Activated CD4-positive, alpha-beta T cell treated with anti-CD3 and anti-CD28 coated beads, Interleukin-2, amount 50 U/mL, for 48 hours (primary cell): Measurements from ENCODE around the gene TMBIM6.

Experiments
- DNase-seq, 2 experiments: peaks; one replicate each; pipeline ENCODE4 v3.0.0-alpha.2; 2020

The TMBIM6 gene

DNA sequence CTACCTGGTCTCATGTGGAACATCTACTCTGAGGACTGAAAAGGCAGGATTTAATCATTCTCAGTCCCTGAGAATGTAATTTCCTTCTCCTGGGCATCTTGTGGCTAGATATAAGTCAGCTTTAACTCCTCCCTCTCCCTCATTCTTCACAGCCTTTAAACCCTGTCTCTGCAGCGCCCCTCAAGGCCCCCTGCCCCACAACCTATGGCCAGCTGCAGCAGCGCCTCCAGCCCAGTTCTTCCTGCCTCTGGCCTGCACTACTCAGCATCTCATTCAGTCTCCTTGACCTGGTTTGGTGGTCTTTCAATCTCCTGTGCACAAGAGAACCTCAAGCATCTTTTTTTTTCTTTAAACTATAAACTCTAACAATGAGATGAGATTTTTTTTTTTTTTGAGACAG is 57.6 kb downstream of the TMBIM6 start:
- no peak for DNase-seq

DNA sequence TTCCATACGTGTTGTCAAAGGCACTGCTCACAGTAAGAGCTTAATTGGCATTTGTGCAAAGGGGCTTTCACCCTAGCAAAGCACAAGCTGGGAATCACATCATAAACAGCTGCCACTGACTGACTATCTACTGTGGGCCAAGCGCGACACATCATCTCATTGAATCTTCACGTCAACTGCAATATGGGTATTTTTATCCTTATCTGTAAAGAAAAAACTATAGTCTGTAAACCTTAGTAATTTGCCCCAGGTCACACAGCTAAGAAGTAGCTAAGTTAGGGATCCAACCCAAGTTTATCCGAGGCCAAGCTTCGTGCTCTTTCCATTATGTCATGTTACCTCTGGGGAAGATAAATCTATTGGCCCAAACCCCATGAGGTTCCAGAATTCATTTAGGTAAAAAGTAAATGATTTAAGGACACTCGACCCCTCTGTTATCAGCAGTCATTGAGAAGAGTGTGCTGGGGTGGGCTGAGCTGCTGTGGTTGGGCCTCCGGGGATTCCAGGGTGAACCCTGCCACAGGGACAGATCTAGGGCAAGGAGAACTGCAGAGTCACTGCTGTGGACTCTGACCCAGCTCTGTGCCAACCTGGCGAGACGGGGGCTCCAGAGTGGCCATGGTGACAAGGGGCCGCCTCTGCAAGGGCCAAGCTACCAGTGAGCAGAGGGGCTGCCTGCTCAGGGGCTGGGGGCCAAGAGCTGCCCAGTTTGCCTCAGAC is 59.2 kb downstream of the TMBIM6 start:
- no peak for DNase-seq

DNA sequence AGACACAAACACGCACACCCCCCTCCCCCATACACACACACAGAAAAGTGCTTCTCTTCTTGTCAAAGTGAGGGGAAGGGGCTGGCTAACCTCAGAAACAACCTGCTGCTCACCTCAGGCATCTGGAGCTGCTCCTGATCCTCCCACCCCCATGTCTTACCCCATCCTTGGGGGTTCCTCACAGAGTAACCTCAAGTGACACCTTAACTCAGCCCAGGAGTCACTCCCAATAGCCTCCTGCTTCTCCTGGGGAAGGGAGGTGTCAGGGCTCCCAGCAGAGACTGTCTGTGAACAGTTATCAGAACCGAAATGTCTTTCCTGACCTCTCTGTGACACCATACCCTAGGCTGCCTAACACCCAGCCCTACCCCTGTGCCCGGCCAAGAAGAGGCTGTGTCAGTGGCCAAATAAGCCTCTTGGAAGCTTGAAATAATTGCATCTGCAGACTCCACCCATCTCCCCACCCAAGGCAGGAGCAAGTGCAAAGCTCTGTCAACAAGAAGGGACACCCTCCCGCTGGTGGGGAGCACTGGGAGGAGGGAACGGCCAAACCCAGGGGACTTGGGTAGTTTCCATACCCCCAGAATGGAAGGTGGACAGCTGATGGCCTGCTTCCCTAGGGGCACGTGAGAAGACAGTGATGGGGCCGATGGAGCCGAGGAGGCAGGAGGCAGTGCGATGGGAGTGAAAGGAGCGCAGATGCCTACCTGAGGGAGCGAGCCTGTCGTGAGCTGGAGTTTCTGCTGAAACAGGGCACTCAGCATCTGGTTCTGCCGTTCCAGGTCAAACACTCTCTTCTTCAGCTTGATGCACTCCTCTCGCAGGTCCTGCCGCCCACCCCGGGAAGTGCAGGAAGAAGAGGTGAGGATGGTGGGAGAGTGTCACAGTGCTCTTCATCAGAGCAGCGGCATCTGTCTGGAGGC is 60.0 kb downstream of the TMBIM6 start:
- DNase-seq, result no peak

DNA sequence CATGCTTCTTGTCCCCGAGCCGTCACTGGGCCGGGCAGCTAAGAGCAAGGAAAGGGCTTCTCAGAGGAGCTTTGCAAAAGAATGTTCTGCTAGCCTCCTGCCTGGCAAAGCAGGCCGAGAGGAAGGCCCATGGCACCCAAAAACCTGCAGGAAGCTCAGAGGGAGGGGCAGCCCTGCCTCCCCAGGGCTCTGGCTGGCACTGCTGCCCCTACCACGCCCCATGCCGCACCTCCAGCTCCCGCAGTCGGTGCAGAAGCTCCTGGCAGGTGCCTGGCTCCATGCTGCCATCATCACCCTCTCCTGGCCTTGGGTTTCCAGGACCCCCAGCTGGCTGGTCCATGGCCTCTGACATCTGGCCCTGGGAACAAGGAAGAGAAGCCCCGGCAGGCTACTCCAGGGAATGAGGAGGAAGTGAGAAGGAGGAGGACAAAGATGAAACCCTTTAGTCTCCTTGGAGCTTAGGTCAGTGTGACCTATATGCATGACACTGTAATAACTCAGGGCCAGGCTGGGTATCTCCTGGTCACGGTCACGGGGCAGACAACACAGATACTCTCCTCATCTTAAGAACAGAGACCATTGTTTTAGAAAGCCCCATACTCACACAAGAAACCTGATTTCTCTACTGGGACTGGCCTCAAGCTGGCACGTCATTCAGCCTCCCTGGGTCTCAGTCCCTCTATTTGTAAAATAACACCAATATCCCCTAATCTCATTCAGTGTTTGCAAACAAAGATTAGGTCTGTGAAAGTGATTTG is 62.5 kb downstream of the TMBIM6 start:
- no peak for DNase-seq

DNA sequence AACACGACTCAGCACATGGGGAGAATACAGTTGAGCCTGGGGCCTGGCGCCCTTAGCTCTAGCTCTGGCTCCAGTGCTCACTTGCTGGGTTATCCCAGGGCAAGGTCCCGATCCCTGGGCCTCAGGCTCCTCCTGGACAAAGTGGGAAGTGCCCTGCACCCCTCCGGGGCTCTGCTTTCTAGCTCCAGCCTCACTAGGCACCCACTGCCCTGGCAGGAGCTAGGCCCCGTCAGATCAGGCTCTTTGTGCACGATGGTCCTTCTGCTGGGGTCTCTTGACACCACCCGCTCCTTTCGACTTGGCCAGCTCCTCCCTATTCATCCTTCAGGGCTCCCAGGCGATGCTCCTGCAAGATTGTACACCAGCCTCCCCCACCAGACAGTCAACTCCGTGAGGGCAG is 63.5 kb downstream of the TMBIM6 start:
- no peak for DNase-seq

DNA sequence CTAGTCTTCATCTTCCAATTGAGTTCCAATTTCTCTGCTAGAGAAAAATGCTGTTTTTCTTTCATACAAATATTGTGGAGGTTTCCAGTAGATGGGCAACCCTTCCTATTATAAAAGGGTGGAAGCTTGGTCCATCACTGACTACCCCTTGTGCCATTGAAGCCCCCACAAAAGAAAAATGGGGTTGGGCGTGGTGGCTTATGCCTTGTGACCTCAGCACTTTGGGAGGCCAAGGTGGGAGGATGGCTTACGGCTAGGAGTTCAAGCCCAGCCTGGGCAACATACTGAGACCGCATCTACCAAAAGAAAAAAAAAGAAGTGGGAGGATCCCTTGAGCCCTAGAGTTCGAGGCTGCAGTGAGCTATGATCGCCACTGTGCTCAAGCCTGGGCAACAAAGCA is 64.1 kb downstream of the TMBIM6 start:
- DNase-seq, result no peak

DNA sequence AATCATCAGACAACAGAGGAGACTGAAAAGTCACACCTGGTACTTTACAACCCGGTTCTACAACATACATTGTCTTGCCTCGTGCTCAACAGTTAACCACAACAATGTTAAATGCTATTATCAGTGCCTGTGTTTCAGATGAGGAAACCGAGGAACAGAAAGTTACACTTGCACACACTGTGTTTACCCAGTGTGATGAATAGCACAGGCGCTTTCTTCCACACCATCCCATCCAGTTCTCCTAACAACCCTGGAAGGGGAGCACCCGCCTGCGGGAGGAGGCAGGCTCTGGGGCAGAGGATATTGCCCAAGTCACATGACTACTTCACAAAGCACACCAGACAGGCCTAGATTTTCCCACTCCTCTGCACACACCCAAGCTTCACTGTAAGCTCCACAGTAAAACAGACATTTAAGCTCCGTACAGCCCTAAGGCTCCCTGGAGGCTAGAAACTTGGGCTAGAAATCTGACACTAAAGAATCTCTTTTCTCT is 65.0 kb downstream of the TMBIM6 start:
- DNase-seq, result no peak

DNA sequence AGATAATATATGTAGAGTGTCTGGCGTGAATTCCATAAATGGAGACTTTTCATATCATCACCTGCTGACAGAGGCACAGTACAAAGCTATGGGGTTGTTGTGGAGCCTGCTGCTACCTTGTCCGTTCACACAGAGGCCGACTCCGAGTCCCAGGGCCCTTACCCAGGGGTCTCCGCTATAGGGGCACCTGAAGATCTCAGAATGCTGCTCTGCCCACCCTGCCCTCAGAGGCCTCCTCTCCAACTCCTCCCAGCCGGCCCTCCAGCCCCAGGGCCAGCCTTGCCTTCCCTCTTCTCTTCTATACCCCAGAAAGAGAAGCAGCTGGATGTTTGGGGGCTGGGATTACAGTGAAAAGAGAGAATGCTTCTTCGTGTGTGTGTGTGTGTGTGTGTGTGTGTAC is 65.5 kb downstream of the TMBIM6 start:
- DNase-seq, result no peak

DNA sequence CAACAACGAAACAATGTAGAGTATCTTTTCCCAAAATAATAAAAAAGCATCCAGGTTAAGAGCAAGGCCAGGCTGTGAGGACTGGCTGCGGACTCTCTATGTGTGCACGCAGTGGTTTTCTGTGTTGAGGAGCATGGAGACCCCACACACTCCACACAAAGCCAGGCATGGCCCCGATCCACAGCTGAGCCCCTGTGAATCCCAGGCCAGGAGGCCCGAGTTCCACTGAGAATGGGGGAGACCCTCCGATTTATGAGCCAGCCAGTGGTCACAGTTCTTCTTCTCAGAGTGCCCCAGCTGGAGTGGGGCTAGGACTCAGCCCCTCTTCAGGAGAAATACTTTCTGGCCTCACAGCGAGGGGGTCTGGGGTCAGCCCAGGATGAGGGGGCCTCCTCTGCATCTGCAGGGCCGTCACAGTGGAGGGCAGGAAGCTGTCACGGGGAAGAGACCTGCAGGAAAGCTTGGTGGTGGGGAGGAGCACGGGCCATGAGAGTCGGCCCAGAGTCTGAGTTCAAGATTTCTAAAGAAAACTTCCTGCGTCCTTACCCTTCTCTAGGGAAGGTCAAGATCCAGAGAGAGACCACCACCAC is 66.7 kb downstream of the TMBIM6 start:
- no peak for DNase-seq

DNA sequence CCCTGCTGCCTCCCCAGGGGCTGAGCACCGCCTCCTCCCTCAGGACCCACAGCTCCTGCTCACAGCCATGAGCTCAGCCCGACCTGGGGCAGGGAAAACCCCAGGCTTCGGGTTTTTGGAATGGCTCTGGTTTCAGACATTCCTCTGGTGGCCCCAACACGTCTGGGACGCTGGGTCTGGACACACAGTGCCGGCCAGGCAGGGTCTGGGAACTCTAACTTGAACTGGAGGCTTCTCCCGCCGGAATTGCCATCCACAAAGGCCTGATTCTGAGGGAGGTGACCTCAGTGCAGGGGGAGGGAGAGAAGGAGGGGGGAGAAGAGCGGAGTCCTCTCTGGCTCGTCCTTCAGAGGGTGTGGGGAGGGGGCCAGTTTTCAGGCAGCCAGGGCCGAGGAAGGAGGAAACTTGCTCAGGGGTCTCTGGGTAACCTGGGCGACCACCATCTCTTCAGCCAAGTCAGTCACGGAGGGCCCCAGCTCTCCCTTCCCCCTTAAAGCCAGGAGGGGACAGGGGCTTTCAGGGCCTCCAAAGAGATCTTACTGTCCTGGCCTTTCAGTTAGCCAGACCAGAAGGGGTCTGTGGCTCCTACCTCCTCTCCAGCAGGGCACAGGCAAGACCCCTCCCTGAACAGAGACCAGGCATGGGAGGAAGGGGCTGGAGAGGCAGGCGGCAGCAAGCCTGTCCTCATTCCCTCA is 67.5 kb downstream of the TMBIM6 start:
- no peak for DNase-seq

DNA sequence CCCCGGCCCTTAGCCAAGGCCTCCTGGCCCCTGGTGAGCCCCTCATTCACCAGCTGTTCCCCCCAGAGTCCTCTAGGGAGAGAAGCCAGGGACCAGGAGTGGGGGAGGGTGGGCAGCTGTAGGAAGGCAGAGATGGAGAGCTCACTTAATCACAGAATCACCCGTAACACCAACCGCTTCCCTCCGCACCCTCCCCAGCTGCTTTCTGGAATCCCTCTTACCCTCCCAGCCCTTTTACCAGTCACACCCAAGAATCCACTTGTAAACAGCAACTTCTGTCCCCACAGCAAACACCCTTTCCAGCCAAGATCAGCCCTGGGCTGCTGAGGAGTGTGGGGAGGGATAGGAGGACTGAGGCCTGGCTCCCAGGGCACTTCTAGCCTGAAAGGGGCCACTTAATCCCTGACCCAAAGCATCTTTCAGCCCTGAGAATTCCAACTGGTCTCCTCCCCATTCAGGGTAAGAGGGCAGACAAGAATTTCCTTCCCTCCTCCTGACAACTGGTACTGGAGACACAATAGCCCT is 68.1 kb downstream of the TMBIM6 start:
- DNase-seq, result no peak

DNA sequence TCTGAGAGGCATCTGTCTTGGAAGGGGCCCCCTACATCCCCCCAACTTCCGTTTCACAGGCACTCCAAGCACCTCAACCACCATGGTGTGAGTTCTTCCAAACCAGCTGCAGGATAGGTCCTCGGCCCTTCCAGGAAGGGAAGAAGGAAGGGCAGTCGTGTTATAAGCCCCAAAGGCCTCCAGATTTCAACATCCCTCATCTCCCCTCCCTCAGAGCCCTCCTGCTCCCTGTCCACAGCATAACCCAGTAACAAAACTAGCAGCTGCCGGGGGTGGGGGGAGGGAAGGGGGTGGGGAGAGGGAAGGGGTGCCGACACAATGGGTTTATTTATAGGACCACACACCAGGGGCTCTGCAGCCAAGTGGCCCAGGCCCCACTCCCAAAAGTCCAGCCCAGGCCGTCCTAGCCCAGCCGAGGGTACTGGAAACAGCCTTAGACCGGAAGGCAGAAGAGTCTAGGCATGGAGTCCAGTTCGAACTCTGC is 68.6 kb downstream of the TMBIM6 start:
- no peak for DNase-seq

DNA sequence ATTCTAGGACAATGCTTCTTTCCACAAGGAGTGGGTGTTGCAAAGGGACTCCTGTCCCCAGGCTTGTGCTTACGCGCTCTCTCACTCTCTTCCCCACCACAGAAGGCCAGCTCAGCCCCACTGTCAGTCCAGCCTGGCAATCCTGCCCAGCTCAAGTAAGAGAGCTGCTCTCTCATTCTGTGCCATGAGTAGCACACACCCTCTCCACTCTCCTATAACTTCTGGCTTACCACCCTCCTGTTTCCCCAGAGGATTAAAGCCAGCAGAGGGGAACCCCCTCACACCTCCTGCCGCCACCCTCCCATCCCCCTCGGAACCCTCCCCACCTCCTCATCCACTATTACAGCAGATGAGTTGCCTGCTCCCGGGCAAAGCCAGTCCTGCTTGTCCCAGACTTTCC is 69.8 kb downstream of the TMBIM6 start:
- DNase-seq, result no peak

DNA sequence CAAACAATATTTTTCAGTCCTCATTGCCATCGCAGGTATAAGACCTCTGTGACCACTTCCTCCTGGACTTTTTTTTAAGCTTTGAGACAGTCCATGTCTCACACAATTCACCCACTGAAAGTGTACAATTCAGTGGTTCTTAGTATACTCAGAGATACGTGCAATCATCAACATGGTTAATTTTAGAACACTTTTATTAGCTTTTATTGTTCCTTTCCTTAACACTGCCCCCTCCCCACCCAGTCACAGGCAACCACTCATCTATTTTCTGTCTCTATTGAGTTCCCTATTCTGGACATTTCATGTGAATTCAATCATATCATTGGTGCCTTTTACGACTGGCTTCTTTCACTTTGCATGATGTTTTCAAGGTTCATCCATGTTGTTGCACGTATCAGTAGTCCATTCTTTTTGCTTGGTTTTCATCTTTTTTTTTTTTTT is 70.6 kb downstream of the TMBIM6 start:
- DNase-seq, result no peak

DNA sequence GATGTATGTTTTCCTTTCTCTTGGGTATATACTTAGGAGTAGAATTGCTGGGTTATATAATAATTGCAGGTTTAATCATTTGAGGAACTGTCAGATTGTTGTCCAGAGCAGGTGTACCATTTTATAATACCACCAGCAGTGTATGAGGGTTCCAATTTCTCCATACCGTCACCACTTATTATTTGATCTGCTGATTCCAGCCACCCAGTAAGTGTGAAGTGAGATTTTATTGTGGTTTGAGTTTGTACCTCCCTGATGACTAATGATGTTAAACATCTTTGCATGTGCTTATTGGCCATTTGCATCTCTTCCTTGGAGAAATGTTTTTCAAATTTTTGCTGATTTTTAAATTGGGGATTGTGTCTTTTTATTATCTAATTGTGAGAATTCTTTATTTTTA is 71.8 kb downstream of the TMBIM6 start:
- DNase-seq, result no peak
